NCI-H748 (cell line): ENCODE data around the gene CFAP251.

Experiments used
- DNase-seq: peaks from one replicate; lab custom pipeline; 2025; ENCODE audit not compliant: unreplicated experiment; lab: John Stamatoyannopoulos, UW

Gene CFAP251

DNA sequence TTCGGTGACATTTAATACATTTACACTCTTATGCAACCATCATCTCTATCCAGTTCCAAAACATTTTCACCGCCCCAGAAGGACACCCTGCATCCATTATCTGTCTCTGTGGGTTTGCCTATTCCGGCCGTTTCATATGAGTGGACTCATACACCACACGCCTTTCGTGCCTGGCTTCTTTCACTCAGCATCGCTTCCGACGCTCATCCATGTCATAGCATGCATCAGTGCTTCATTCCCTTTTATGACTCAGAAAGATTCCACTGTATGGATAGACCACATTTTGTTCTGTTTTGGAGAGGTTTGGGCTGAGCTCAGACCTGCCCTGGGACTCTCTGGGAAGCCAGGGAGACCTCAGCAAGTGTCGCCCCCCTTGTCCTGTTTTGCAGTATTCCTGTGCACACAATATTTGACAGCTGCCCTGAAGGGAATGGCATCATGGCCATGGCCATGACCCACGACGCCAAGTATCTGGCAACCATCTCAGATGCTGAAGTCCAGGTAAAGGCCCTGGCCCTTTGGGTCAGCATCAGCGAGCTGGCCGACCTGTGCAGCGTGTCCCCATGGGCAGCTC is 23.8 kb downstream of the CFAP251 start:
- no peak for DNase-seq

DNA sequence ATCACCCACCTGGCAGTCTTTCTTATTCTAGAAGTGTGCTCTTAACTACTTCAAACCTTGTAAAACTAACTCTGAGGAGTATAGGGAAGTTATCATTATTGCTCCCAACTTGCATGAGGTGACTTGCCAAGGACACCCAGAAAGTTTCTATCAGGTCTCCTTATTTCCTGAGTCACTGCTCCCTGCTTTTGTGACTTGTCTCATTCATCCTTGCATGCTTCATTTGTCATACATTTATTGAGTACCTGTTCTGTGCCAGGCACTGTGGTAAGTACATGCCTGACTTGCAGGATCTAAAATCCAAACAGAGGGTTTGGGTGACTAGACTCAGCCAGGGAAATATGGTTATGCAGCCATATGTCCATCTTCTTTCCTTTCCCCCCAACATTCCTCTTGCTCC is 25.5 kb downstream of the CFAP251 start:
- DNase-seq = no peak

DNA sequence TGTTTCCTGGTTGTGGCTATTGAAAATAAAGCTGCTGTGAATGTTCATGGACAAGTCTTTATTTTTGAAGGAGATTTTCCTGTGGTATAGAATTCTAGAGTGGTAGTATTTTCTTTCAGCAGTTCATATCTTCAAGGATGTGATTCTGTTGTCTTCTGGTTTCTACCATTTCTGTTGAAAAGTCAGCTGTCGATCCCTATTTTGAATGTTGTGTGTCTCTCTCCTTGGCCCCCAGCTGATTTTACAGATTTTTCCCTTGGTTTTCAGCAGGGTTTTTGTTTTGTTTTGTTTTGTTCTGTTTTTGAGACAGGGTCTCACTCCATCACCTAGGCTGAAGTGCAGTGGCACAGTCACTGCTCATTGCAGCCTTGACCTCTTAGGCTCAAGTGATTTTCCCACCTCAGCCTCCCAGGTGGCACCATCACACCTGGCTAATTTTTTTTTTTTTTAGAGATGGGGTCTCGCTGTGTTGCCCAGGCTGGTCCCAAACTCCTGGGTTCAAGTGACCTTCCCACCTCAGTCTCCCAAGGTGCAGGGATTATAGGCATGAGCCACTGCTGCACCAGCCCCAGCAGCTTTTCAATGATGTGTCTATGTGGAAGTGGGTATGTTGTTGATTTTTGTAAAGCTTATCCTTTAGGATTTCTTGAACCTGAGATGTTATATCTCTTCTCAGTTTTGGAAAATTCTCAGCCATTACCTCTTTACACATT is 28.1 kb downstream of the CFAP251 start:
- no peak for DNase-seq

DNA sequence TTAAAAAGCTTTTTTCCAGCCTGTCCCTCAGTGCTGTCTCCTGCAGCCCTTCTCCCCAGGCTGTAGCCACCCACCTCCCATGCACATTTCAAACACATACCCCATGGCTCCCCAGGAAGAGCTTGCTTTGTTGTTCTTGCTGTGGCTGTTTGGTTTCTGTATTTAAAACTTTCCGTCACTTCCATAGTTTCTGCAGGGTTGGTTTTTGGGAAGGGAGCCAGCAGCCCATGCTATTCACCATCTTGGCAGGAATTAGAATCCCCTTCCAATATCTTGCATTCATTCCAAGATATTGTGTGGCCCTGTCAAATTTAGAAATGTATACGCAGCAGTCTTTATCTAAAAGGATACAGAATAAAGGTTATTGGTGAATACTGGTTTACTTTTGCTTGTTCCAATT is 29.6 kb downstream of the CFAP251 start:
- DNase-seq = no peak

DNA sequence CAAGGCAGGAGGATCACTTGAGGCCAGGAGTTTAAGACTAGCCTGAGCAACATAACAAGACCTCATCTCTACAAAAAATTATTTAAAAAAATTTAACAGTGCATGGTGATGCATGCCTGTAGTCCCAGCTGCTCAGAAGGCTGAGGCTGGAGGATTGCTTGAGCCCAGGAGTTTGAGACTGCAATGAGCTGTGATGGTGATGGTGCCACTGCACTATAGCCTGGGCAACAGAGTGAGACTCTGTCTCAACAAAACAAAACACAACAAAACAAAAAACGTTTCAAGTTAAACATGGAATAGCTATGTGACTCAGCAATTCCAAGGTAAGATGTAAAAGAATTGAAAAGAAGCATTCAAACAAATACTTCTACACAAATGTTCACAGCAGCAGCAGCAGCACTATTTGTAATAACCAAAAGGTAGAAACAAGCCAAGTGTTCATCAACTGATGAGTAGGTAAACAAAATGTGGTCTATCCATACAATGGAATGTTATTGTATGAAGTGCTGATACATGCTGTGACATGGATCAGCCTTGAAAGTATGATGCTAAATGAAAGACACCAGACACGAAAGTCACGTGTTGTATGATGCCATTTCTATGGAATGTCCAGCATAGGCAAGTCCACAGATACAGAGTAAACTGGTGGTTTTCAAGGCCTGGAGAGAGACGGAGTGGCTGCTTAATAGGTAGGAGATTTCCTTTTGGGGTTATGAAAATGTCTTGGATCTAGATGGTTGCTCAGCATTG is 31.4 kb downstream of the CFAP251 start:
- no peak for DNase-seq

DNA sequence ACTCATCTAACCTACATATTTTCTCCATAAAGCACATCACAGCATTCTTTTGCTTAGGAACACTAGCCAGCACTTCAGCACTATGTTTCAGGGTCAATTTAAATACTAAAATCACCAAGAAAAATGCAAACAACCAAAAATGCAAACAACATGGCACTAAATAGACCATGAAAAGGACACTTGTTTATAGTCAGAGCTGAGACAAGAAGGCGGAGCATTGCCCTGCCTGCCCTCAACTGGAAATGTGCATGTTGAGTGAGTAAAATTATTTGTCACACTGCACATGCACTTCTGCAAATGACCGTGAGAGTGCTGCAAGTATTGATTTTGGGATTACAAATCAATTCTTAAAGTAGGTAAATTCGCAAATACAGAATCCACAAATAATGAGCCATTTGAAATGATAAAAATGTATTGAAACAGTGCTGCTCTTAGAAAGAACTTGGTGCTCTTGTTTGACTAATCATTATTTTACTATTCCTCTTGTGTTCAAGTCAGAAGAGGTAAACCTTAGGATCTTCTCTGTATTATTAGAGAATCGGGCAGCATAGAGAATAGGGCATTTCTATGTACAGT is 34.8 kb downstream of the CFAP251 start:
- no peak for DNase-seq

DNA sequence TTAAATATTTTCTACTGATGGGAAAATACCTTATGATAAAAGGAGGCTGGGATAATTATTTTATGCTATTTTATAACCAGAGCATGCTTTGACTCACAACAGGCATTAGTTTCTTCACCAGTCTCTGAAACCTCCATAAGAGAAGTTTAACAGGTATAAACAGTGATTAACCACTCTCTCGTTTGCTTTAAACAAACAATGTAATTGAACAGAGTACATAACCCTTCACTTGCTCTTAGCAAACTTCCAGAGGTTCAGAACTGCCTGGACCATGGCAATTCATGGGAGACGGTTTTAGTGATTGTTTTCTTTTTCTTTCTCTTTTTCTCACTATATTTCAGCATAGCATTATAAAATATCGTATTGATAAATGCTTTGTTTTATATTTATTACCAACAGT is 35.3 kb downstream of the CFAP251 start:
- peak; percentile 37 for DNase-seq

DNA sequence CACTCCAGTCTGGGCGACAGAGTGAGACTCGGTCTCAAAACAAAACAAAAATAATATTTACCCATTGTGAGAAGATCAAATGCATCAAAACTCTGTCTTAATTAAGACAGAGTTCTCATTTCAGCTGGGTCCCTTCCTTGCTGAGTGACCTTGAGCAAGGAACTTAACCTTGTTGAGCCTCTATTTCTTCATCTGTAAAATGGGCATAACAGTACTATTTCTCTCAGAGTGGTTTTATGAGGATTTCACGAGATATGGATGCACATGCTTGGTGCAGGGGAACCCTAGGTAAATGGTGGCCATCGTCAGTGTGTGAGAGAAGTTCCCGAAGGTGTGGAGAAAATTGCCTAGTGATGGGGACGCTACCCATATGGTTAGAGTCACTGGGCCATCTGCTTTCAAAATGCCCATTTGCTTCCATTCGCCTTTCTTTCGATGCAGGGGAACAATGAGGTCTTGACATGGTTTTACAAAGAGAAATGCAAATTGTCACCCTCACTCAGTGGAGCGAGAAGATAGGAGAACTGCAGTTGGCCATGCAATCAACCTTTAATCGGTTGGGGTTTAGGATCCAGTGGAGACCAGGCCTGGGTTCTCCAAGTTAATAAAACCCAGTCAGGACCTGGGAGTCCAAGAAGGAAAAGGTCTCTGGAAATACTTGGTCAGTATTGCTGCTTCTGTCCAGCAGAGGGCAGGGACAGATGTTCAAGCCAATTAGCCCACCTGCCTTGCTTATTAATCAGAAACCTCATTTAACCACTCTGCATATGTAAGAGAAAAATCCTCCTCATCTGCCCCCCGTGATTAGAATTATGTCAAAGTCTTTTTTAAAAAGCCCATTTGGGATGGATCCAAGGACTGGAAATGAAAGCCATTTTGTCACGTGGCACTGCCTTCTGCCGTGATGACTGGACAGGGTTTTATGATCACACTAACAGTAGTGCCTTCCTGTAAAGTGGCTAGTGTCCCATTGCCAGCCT is 37.2 kb downstream of the CFAP251 start:
- peak; percentile 32 for DNase-seq

- DNase-seq = peak; percentile 39
Observed at GRCh38 chr12:121957861-121958515, 39.6 kb downstream of the CFAP251 start.

GRCh38 chr12:121958541-121959240 is 40.3 kb downstream of the CFAP251 start:
- DNase-seq = peak; percentile 71

- DNase-seq = no peak
Observed at GRCh38 chr12:121960541-121960940, 42.1 kb downstream of the CFAP251 start.

GRCh38 chr12:121961195-121961879 is 42.9 kb downstream of the CFAP251 start:
- no peak for DNase-seq

DNA sequence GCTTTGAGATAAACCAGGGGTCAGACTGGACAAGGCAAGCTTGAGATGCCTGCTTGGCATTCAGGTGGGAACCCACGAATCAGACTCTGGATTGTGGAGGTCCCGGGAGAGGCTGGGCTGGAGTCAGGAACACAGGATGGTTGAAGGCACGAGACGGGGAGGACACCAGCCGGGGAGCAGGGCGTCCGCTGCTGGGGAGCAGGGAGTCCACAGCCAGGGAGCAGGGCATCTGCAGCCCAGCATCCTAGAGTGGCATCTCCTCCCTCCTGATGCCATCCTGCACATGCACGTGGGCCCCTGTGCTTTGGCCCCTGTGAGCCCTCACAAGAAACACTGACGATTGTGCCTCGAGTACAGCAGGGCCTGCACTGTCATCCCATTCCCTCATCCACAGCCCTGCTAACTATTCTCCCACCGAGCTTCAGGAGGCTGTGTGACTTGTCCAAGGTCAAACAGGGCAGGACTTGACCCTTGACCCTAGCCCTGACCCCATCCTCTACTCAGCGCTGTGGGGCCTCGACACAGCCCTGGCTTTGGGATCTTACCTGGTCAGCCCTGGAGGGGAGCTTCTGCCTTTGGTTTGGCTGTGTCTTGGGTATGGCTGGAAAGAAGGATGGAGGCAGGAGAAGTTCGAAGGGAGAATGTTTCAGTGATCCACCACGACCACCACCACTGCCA is 45.1 kb downstream of the CFAP251 start:
- no peak for DNase-seq

- no peak for DNase-seq
Observed at GRCh38 chr12:121964813-121965643, 46.6 kb downstream of the CFAP251 start.

- DNase-seq = no peak
Observed at GRCh38 chr12:121966959-121967358, 48.6 kb downstream of the CFAP251 start.

- DNase-seq = no peak
Observed at GRCh38 chr12:121968876-121969275, 50.5 kb downstream of the CFAP251 start.

GRCh38 chr12:121969726-121970125 is 51.3 kb downstream of the CFAP251 start:
- DNase-seq = no peak
